A673 (cell line): ENCODE data around the gene NCBP2.

ENCODE experiments used
- EZH2 ChIP-seq: fragments of 200-600 bp; sonication (generic); IDR thresholded peaks from 2 replicates; pipeline ENCODE4 v1.6.1; 2017; ENCODE audit warnings: borderline replicate concordance, low read depth, mild to moderate bottlenecking, mixed read lengths, antibody characterized with exemption, low read length; ENCODE audit not compliant: poor library complexity, severe bottlenecking
- TF ChIP-seq, protein P1 (sequence below): fragments of 300-800, 200-600 bp; sonication (generic); conservative IDR thresholded peaks from 2 replicates; pipeline ENCODE4 v1.5.1; 2017; ENCODE audit warnings: low read depth, mild to moderate bottlenecking, antibody characterized with exemption, low read length, moderate library complexity, mixed read lengths

DNA sequence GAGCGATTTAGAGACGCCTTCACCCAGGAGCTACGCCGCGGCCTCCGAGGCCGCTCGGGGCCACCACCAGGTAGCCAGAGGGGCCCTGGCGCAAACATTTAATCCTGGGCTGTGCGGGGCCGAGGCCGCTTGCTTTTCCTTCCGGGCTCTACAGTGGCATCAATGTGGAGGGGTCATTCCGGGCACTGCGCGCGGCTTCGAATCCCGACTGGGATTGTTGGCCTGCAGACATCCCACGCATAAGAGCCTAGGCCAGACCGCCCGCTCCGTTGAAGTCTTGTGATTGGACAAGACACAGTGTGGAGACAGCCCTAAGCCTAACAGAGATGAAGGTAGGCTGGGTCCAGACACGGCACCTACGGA lies 568 bp upstream of the NCBP2 start:
- TF ChIP-seq, protein P1, sequence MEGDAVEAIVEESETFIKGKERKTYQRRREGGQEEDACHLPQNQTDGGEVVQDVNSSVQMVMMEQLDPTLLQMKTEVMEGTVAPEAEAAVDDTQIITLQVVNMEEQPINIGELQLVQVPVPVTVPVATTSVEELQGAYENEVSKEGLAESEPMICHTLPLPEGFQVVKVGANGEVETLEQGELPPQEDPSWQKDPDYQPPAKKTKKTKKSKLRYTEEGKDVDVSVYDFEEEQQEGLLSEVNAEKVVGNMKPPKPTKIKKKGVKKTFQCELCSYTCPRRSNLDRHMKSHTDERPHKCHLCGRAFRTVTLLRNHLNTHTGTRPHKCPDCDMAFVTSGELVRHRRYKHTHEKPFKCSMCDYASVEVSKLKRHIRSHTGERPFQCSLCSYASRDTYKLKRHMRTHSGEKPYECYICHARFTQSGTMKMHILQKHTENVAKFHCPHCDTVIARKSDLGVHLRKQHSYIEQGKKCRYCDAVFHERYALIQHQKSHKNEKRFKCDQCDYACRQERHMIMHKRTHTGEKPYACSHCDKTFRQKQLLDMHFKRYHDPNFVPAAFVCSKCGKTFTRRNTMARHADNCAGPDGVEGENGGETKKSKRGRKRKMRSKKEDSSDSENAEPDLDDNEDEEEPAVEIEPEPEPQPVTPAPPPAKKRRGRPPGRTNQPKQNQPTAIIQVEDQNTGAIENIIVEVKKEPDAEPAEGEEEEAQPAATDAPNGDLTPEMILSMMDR = no peak
- no peak for TF ChIP-seq EZH2
